Esophagus mucosa (tissue), 1 donor: ENCODE data around the gene TMEM132D. TPM values are rescaled to one million over a fixed set of nuclear protein-coding genes. Genes with fewer than 3 reads are reported as not detected.
"Not testable (repeated sequence)": the region's sequence is repeated elsewhere in the genome, so short reads cannot be mapped to it uniquely, and the experiment has no call there.

Source experiments
- ATAC-seq: fragments of 200-7000 bp; cut with Tn5 transposase; one replicate; pipeline ENCODE4 v1.9.1; 2020
- total RNA-seq: library from RNA; stranded (reverse); gene quantifications from one replicate; pipeline ENCODE4 v1.2.4, GENCODE V29; 2023
- donor health status: DM: yes; HTN: yes; CAD: no.

Gene TMEM132D
- total RNA-seq, 1 donor from 2014 or later = not detected

GRCh38 chr12:129585296-129585695 is 318.5 kb downstream of the TMEM132D start:
- ATAC-seq = no peak

GRCh38 chr12:129579879-129580278 is 323.9 kb downstream of the TMEM132D start:
- ATAC-seq = no peak

DNA sequence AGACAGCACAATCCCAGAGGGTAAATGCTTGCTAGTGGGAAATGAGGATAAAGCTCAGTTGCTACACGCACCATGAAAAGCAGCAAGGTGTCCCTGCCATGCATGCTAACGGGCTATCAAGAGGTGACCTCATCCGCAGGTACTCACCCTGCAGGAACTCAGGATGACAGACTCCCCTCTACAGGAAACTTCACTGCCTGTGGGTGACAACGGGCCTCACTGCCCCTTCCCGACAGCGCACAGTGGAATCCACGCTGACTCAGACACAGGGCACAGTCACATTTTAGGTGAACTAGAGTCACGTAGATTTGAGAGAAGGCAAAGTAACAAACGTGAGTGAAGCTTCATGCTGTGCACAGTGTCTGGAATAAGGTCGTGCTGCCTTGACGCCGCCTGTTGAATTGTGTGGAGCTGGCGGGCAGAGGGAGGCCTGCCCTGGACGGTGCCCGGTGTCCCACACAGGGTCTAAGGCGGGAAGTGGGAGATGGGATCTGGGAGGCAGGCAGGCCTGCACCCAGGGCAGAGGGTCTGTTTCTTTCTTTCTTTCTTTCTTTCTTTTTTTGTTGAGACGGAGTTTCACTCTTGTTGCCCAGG is 331.8 kb downstream of the TMEM132D start:
- ATAC-seq = no peak

DNA sequence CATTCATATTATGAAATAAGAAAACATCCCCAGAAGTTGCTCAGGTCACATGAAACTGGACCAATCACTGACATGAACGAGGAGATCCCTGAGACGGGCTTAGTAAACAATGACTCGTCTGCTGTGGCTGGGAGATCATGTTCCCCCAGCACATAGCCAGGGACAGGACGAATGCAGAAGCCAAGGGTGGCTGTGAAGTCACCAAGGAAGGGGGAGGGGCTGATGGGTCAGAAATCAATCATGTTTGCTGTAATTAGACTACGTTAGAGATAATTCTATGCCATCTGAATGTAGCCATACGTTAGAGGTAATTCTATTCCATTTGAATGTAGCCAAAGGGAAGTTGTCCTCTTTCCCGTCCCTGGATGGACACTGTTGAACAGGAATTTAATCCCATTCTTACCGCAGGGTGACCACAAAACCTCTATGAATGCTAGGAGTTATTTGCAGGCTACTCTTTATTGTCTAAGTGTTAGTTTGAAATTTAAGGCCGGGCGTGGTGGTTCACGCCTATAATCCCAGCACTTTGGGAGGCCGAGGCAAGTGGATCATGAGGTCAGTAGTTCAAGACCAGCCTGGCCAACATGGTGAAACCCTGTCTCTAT is 332.9 kb downstream of the TMEM132D start:
- no peak for ATAC-seq

DNA sequence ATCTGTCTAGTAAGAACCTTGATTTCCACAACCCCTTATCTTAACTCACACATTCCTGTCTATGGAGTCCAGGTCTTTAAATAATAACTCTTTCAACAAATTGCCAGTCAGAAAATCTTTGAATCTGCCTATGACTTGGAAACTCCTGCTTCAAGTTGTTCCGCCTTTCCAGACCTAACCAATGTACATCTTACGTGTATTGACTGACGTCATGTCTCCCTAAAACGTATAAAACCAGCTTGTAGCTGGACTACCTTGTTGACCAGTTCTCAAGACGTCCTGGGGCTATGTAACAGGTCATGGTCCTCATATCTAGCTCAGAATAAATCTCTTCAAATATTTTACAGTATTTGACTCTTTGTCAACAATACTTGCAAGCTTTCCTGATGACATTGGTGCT is 337.0 kb downstream of the TMEM132D start:
- no peak for ATAC-seq

DNA sequence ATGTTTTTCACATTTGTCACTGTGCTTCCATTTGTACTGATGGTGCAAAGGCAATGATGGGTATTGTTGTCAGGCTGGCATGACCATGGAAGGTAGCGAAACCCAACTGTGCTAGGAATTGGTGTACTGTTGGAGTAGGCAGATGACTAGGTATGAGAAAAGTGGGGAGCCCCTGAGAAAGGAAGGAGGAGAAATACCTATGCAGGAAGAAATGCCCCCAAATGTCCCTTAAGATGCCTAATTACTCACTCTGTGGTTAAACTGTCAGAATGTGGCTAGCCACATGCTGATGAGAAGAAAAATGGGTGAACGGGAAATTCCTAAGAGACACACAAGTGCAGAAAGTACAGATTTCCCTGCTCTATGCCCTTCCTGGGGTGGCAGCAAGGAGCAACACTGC is 339.1 kb downstream of the TMEM132D start:
- ATAC-seq = no peak

GRCh38 chr12:129563266-129563665 is 340.6 kb downstream of the TMEM132D start:
- ATAC-seq = no peak

GRCh38 chr12:129561304-129561703 is 342.5 kb downstream of the TMEM132D start:
- no peak for ATAC-seq

- ATAC-seq = no peak
These were observed 344.0 kb downstream of the TMEM132D start for GRCh38 chr12:129559776-129560175.

DNA sequence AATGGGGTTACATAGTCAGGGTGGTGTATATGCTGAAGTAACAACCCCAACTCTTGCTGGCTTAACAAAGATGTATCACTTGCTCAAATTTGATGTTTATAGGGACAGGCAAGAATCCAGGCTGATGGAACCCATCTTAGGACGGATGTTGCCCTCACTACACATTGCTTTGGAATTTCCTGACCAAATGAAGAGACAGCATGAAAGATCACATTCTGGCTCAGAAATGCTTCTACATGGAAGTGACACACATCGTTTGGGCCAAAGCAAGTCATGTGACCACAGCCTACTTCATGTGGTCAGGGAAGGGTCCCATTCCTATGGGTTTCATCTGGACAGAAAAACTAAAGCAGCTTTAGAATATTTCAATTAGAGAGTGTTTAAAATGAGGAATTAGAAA is 345.8 kb downstream of the TMEM132D start:
- no peak for ATAC-seq

GRCh38 chr12:129556082-129556481 is 347.7 kb downstream of the TMEM132D start:
- ATAC-seq = no peak

- ATAC-seq = no peak
These were observed 350.7 kb downstream of the TMEM132D start for GRCh38 chr12:129552996-129553750.

- ATAC-seq = no peak
These were observed 352.4 kb downstream of the TMEM132D start for GRCh38 chr12:129551441-129551840.

- ATAC-seq = no peak
These were observed 353.5 kb downstream of the TMEM132D start for GRCh38 chr12:129550353-129550752.

GRCh38 chr12:129549656-129550055 is 354.2 kb downstream of the TMEM132D start:
- ATAC-seq = no peak

DNA sequence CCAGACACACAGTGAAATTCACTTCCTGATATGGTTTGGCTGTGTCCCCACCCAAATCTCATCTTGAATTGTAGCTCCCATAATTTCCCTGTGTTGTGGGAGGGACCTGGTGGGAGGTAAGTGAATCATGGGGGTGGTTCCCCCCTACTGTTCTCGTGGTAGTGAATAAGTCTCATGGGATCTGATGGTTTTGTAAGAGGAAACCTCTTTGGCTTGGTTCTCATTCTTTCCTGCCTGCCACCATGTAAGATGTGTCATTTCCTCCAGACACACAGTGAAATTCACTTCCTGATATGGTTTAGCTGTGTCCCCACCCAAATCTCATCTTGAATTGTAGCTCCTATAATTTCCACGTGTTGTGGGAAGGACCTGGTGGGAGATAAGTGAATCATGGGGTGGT is 354.8 kb downstream of the TMEM132D start:
- ATAC-seq = not testable (repeated sequence)

GRCh38 chr12:129544716-129545115 is 359.1 kb downstream of the TMEM132D start:
- no peak for ATAC-seq

DNA sequence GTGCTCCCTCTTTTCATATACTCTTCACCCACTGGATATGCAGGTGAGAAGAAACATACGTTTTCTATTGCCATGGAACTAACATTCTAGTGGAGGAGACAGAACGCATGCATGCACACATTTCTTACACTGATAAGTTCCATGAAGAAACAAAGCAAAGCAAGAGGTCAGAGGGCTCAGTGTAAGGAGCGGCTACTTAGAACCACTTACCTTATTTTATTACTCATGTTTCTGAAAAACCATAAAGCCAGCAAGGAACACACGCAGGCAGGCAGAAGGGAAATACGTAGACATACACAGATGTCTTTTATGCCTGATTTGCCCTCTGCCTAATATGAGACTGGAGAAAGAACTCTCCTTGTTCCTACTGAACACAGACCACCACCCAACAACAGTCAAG is 362.9 kb downstream of the TMEM132D start:
- ATAC-seq = no peak

DNA sequence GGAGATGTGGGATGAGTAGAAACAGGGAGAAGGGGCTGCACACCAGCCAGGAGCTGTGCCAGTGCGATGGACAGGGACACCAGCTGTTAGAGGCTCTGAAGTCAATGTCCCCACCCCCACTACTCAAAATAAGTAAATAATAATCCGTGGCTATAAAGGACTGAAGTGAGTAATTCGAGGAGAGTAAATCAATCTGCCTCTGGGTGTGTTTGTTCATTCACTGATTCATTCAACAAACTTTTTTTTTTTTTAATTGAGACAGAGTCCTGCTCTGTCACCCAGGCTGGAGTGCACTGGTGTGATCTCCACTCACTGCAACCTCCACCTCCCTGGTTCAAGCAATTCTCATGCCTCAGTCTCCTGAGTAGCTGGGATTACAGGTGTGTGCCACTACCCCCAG is 363.6 kb downstream of the TMEM132D start:
- no peak for ATAC-seq

- ATAC-seq = peak; percentile 22
These were observed 365.0 kb downstream of the TMEM132D start for GRCh38 chr12:129538724-129539335.

GRCh38 chr12:129538137-129538536 is 365.7 kb downstream of the TMEM132D start:
- no peak for ATAC-seq

- no peak for ATAC-seq
These were observed 368.7 kb downstream of the TMEM132D start for GRCh38 chr12:129534966-129535750.
